Fibroblast of skin of left quadriceps (primary cell): ENCODE results near the gene ZCCHC7.
"Not testable (repeated sequence)": the region's sequence is repeated elsewhere in the genome, so short reads cannot be mapped to it uniquely, and the experiment has no call there.

Experiments used
- DNase-seq, 2 experiments: peaks; one replicate each; pipeline ENCODE4 v3.0.0-alpha.2; 2013; ENCODE audit warnings: low read depth in 2 of 2

ZCCHC7 gene

DNA sequence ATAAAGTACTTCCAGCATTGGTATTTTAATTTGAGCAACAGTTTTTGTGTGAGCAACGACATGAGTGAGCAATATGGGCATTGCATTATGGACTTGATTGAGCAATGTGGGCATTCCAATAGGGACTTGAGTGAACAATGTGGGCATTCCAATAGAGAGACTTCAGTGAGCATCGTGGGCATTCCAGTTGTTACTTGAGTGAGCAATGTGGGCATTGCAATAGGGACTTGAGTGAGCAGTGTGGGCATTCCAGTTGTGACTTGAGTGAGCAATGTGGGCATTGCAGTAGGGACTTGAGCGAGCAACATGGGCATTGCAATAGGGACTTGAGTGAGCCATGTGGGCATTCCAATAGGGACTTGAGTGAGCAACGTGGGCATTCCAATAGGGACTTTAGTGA lies 52.2 kb downstream of the ZCCHC7 start:
- DNase-seq = no peak

DNA sequence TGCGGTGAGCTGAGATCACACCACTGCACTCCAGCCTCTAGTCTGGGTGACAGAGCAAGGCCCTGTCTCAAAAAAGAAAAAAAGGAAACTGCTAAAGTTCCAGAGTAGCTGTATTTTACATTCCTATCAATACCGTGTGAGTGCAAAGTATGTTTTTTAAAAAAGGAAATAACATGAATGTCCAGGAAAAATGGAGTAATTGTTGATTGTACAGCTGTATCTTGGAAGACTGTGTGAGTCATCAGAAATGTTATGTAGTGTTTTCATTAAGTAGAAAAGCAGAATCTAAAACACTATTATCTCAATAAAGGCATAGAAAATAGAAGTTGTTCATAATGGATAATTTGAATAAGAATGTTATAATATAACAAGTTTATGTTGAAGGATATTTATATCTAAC lies 53.9 kb downstream of the ZCCHC7 start:
- peak in 1 of 2 experiments; percentile 2 for DNase-seq

DNA sequence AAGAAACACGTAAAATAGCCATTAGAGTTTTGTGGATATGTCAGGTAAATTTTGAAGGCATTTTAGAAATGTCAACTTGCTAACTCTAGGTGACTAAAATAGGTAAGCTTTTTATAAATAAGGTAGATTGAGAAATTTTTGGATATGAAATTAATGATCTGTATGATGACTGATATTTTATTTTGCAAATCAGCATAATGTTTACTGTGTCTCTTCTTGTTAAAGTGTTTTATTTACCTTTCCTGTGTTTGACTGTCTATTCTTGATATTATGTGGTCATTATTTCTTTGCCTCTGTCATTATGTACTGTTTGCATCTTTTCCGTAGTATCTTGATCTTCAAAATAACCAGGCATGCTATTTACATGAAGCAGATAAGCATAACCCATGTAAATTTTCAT lies 58.4 kb downstream of the ZCCHC7 start:
- DNase-seq = no peak

DNA sequence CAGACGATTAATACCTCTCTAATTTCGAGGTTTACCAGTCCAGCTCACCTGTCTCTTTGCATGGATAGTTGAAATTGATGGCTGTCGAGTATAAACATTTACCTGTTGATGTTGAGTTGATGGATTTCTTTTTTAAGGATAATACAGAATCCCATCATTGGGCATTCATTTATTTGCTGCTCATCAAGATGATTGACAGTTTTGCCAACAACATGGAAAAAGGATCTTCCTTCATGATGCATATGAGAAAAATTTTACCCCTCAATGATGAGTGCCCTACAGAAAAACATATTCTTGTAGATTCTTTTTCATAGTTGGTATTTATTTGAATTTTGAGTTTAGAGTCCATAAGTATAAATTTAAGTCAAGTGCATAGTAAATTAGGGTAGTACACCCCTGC lies 59.2 kb downstream of the ZCCHC7 start:
- DNase-seq = no peak

DNA sequence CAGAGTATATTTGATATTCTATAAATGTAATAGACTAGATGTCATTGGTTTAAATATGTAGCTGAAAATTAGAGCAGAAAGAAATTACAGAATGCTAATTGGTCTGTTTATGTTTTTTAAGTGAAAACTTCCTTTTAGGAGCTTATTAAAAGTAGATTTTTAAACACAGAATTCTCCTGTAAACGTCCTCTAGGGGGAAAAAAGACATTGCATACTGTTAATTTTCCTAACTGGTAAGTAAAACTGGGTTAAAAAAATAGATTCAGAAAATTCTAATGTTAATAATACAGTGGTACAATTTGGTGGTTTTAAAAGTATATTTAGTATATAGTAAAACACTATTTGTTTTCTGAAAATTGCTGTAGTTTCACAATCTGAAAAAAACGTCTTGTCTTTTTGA lies 59.8 kb downstream of the ZCCHC7 start:
- DNase-seq = no peak

DNA sequence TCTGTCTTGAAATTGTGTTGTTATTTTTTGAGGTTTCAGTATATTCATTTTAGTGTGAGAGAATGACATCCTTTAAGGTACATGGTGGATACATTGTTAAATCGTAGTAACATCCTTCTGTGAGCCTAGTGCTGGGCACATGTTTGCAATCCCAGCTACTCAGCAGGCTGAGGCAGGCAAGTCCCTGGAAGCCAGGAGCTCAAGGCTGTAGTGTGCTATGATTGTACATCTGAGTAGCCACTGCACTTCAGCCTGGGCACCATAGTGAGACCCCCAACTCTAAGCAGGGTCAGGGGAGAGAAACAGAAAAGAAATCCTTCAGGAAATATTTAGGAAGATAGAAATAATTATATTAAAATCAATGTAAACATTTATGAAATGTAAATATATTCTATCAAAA lies 62.3 kb downstream of the ZCCHC7 start:
- no peak for DNase-seq

DNA sequence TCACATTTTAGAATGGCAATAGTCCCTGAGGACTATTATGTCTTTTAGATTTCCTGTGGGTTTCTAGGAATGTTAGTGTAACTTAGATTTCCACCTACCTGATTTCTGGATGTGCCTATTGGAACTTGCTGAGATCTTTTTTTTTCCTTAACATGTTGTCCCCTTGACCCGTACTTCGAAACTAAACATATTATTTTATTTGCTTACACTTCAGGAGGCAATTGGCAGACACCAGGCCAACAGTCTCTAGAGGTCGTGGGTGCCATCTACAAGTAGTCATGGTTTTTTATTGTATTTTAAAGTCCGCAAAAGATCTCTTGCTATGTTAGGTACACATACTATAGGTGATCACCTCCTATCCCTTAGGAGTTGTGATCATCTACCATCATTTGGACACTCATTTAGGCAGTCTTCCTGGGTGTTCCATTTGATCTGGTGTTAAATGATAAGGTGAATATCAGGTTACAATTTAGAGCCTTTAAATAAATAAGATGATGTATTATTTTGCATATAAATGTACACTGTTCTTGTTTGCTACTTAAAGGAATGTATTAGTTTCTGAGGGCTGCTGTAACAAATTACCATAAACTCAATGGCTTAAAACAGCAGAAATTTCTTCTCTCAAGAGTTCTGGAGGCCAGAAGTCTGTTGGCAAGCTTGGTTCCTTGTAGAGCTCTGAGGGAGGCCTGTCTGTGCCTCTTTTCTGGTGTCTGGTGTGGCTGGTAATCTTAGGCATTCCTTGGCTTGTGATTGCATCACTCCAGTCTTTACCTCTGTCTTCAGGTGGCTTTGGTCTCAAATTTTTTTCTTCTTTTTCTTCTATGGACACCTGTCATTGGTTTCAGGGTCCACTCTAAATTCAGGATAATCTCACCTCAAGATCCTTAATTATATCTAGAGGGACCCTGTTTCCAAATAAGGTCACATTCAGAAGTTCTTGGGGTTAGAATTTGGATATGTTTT lies 64.8 kb downstream of the ZCCHC7 start:
- DNase-seq = no peak

DNA sequence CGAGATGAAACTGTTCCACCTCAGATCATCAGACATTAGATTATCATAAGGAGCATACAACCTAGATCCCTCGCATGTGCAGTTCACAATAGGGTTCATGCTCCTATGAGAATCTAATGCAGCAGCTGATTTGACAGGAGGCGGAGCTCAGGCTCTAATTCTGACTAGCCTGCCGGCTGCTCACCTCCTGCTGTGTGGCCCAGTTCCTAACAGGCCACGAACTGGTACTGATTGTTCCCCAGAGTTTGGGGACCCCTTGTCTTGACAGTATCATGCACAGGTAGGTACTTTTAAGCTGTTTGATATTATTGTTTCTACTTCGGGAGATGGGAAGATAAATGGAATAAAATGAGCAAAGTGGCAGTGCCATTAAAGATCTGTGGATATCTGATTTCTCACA lies 66.9 kb downstream of the ZCCHC7 start:
- DNase-seq = no peak

DNA sequence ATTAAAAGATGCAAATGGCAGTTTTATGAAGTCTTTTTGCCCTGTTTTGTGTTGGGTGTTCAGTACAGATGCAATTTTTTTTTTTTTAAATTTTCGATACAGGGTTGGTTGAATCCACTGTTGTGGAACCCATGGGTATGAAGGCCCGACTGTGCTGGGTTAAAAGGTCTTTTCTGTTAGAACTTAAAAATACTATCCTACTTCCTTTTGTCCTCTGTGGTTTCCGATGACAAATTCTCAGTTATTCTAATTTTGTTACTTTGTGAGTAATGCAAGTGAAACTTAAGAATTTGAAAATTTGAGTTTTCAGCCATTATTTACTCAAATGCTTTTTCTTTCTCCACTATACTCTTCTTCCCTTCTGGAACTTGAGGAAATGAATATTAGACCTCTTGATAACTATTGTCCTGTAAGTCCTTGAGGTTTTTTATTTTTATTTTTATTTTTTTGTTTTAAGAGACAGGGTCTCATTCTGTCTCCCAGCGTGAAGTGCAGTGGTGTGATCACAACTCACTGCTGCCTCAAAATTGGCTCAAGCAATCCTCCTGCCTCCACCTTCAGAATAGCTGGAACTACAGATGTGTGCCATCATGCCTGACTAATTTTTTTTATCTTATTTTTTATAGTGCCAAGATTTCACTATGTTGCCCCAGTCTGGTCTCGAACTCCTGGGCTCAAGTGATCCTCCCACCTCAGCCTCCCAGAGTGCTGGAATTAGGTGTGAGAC lies 67.5 kb downstream of the ZCCHC7 start:
- DNase-seq = no peak

DNA sequence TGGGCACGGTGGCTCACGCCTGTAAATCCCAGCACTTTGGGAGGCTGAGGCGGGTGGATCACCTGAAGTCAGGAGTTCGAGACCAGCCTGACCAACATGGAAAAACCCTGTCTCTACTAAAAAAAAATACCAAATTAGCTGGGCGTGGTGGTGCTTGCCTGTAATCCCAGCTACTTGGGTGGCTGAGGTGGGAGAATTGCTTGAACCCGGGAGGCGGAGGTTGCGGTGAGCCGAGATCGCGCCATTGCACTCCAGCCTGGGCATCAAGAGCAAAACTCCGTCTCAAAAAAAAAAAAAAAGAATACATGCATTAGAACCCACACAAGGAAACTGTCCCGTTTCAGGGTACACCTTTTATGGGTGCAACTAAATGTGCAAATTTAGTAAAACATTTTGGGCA lies 70.4 kb downstream of the ZCCHC7 start:
- DNase-seq = not testable (repeated sequence)

DNA sequence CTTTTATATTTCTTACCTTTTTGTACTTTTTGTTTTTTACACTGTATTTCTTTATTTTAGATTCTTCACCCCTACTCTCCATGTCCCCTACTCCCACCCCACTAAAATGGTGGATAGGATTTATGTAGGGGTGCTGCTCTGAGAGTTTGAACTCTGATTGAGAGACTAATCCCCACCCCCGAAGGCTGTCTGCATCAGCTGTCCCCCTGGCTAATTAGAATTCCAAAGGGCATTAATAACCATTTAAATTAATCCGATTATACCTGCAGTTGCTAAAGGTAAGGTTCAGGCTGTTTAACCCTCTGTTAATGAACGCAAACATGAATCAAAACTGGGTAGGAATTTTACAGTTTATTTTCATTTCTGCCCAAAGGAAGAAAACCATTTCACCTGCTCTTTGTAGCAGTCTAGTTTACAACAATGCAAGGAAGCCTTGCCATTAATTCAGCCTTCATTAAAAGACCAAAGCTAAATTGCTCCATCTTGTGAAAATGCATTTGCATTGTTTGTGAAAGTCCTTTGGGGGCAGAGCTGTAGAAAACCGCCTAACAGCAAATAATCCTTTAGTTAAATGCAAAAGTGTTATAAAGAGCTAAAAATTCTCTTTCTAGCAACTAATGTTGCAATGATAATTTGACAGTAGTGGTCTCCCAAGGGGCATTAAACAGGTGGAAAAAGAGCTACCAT lies 71.2 kb downstream of the ZCCHC7 start:
- DNase-seq = no peak

DNA sequence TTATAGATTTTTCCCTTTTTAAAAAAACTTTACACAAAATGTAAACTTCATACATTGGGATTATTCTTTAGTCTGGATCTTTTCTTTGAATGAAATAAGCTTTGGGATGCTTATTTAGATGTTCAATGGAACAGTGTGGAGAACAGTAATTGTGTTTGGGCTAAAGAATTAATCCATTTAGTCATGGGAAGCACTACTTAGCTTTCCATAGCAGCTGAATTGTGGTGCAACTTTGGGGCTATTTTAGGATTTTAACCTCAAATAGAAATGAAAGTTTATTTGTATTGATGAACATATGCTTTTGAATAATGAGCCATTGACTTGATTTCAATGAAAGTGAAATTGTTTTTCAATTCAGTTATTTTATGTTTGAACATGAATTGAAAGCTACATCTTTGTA lies 72.4 kb downstream of the ZCCHC7 start:
- DNase-seq = no peak

DNA sequence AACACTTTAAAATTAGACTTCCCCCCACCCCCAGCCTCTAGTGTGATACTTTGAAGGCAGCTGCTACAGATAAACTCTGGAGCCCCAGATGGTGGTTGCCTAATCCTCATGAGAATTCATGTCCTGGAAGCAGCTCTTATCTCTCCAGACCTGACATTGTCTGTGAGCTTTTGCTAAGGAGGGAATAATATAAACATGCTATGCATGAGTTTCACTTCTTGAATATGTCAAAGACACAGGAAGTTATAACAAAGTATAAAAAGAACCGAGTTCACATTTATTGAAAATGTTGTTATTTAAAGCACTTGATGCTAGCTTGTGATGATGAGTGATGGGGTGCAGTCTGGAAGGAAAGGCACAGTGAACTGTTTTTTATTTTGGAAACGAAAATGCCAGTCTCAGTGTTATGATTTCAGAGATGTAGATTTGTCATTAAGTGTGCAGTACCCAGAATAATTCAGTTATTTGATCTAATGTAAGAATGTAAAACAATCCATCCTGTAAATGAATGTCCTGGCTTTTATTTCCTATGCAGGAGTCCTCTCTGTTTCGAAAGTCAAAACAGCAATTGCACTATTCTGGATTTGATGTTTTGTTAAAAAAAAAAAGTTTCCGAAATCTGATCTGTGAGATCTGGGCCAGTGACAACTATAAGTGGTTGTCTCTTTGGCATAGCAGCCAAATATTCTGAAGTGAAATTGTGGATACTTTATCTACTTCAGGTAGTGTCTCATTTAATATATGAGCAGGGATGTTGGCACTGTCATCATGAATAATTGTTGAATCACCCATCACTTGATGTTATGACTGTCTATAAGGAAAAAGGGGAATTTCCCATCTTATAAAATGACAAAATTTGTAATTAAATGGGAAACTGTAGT lies 77.0 kb downstream of the ZCCHC7 start:
- no peak for DNase-seq

DNA sequence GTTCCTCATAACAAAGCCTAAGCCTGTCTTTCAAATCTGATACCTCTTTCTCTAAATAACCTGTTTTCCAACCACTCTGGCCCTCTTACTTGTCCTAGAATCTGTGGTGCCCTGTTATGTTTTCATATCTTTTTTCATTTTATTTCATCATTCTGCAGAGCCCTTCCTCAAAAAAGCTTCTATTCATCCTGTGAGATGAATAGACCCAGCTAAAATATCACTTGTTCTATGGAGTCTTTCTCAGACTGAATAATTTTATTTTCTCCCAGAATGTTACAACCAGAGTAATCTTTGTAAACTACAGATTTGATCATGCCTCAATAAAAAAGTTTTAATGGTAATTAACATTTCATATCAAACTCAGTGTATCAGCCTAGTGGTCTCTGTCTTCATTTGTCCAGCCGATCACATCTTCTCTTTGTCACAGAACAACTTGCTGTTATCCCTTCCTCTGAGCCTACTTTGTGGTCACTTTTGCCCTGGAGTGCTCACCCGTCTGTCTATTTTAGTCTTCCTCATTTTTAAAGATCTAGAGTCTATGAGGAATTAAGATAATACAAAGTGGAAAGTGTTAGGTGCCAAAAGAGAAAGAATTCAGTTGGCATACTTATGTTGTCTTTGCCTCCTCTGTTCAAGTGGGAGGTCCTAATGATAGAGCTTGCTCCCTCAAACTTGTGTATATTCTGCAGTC lies 77.8 kb downstream of the ZCCHC7 start:
- no peak for DNase-seq

DNA sequence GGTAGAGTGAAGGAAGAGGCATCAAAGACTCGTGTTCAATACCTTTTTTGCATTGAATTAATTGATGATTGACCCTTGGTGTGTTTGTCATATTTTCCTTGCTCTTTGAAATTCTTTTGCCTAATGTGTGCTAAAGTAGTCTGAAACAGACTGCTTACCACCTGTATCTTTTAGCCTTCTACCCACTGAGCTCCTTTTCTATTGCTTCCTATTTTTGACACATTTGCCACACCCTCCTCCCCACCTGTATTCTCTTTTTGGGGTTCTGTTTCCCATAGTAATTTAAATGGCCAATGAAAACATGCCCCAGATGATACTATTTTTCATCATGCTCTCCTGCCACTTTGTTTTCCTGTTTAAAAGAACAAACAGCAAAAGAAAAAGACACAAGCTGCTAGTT lies 78.5 kb downstream of the ZCCHC7 start:
- DNase-seq = no peak

DNA sequence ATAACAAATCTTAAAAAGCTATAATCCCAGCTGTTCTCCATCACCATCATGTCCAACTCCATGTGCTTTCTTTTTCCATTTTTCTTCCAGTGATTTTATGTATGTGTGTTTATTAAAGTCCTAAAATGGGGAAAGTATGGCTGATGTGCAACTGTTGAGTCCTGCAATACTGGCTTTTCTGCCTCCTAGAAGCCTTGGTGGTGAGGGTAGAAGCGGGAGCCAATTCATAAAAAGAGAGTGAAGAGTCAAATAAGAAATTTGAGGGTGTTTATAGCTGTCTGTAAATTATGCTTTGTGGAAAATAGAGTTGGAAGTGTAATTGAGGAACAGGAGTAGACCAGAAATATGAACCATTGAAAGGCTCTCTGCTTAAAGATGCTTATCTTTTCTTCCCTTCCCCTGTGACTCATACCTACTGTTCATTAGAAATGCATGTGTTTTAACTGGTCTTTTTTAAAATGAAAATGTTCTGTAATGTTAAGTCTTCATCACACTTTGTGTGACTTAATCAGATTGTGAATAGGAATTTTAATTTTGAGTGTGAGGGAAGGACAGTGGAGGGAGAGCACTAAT lies 80.1 kb downstream of the ZCCHC7 start:
- peak; percentile 25 to 32 for DNase-seq

DNA sequence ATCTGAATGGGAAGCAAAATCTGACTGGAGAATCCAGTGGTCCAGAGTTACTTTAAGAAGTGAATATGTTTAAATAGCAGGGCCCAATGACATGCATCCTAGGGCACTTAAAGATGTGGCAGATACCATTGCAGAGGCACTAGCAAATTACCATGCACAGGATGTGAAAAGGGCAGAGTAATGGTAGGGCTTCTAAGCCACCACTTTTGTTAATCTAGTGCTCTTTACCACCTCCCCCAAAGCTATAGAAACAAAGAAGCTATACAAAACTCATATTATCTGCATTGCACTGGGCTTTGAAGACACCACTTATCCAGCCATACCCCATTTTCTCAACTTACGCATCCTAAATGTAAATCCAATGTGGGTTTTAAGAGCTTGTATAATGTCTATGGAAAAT lies 81.2 kb downstream of the ZCCHC7 start:
- DNase-seq = no peak

DNA sequence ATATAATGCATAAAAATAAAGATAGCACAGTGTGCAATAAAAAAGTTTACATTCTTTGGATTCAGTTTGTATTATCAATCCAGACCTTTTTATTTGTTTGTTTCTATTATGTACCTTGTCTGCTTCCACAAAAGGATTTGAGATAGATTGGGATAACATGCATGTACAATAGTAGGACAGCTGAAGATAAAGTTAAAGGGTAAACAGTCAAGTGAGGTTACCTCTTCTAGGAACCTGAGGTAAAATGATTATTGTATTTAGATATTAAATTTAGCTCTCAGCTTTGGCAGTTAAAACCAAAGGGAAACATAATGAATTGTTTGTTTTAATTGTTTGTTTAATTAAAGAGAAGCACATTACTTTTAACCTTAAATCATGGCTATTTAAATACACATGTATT lies 81.7 kb downstream of the ZCCHC7 start:
- DNase-seq = no peak

DNA sequence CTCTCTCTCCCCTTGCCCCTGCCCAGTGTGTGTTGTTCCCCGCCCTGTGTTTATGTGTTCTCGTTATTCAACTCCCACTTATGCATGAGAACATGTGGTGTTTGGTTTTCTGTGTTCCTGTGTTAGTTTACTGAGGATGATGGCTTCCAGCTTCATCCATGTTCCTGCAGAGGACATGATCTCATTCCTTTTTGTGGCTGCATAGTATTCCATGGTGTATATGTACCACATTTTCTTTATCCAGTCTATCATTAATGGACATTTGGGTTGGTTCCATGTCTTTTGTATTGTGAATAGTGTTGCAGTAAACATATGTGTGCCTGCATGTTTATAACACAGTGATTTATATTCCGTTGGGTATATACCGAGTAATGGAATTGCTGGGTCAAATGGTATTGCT lies 83.1 kb downstream of the ZCCHC7 start:
- DNase-seq = not testable (repeated sequence)

DNA sequence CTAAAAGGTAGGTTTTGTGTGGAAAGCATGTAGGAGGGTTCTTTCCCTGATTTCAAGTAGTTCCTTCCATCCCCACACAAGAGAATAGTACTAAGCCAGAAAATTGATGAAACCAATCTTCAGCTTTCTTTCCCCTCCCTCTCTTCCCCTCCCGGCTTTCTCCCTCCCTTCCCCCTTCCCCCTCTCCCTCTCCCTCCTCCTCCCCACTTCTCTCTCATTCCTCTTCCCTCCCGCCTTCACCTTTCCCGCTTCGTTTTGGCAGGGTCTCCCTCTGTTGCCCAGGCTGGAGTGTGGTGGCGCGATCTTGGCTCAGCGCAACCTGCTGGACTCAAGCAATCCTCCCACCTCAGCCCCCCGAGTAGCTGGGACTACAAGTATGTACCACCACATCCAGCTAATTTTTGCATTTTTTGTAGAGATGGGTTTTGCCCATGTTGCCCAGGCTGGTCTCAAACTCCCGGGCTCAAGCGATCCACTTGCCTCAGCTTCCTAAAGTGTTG lies 85.8 kb downstream of the ZCCHC7 start:
- no peak for DNase-seq
